Suprapubic skin (tissue), 4 donors: ENCODE data around the gene PDILT. TPM values are rescaled to one million over a fixed set of nuclear protein-coding genes. Genes with fewer than 3 reads are reported as not detected.

Experiments
- DNase-seq, 2 donors: peaks; one replicate each; pipeline ENCODE4 v3.0.0-alpha.2; 2019; ENCODE audit warnings: low spot score in 2 of 2
- H3K27ac ChIP-seq: fragments of 200-600 bp; sonication (generic); one replicate; pipeline ENCODE4 v1.5.1; 2019
- H3K27me3 ChIP-seq: fragments of 200-600 bp; sonication (generic); one replicate; pipeline ENCODE4 v1.5.1; 2019
- H3K36me3 ChIP-seq: fragments of 200-600 bp; sonication (generic); one replicate; pipeline ENCODE4 v1.5.1; 2019
- H3K4me1 ChIP-seq: fragments of 200-600 bp; sonication (generic); one replicate; pipeline ENCODE4 v1.5.1; 2019
- H3K4me3 ChIP-seq: fragments of 200-600 bp; sonication (generic); one replicate; pipeline ENCODE4 v1.5.1; 2019; ENCODE audit warnings: mild to moderate bottlenecking
- H3K9me3 ChIP-seq: fragments of 200-600 bp; sonication (generic); one replicate; pipeline ENCODE4 v1.5.1; 2019
- EP300 ChIP-seq: sonication (generic); formaldehyde crosslinking; IDR thresholded peaks from one replicate; pipeline ENCODE4 v1.6.1; 2017; ENCODE audit warnings: antibody characterized with exemption
- POLR2A ChIP-seq, 2 donors: fragments of 450-650 bp; IDR thresholded peaks; one replicate each; pipeline ENCODE4 v1.6.1; 2017; ENCODE audit warnings: antibody characterized with exemption in 2 of 2, mild to moderate bottlenecking in 2 of 2, moderate library complexity in 2 of 2
- POLR2AphosphoS5 ChIP-seq, 3 donors: sonication (generic); formaldehyde crosslinking; IDR thresholded peaks; one replicate each; pipeline ENCODE4 v1.6.1; 2017; ENCODE audit warnings: antibody characterized with exemption in 3 of 3
- WGBS: methylation state at CpG from one replicate; pipeline ENCODE4 v1.1.5; 2018; 5-methylcytosine and 5-hydroxymethylcytosine counted together
- total RNA-seq, 4 donors: library from RNA; depleted of rRNA; stranded (reverse); fragments of >200 nt; gene quantifications; one replicate each; pipeline ENCODE4 v1.1.0, GENCODE V29; 2016
- TF ChIP-seq, protein P1 (sequence below), 2 donors: fragments of 200-600 bp in 1 of 2; fragments of 450-650 bp in 1 of 2; sonication (generic) in 1 of 2; IDR thresholded peaks; one replicate each; pipeline ENCODE4 v1.5.1; 2016 to 2019; ENCODE audit warnings: antibody characterized with exemption in 2 of 2, mild to moderate bottlenecking in 1 of 2, moderate library complexity in 1 of 2

Gene PDILT
- total RNA-seq, 4 donors from 2014 or later = not detected

DNA sequence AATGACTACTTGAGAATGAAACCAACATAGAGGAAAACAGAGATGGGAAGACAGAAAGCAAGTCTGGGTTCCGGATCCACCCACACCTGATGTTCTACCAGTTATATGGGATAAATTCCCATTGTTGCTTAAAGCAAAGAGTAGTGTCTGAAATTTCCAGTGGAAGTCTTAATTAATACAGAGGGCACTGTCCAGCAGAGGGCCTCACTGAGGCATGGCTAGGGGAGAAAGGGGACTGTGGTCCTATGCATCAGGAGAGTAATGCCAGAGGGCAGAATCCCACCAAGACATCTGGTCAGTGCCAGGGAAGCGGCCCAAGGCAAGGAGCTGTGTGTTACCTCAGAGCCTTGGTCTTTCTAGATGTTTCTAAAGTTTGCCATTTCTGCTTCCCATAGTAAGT lies 44.5 kb downstream of the PDILT start:
- H3K36me3 ChIP-seq = no peaks in the 10 kb centered on the region
- no peaks in the 10 kb centered on the region for H3K4me1 ChIP-seq
- no peak for DNase-seq
- H3K9me3 ChIP-seq = no peaks in the 10 kb centered on the region
- WGBS = 71% methylated on average over 2 of the region's 2 CpGs
- no peak overlapping the region for H3K4me3 ChIP-seq
- TF ChIP-seq, protein P1, sequence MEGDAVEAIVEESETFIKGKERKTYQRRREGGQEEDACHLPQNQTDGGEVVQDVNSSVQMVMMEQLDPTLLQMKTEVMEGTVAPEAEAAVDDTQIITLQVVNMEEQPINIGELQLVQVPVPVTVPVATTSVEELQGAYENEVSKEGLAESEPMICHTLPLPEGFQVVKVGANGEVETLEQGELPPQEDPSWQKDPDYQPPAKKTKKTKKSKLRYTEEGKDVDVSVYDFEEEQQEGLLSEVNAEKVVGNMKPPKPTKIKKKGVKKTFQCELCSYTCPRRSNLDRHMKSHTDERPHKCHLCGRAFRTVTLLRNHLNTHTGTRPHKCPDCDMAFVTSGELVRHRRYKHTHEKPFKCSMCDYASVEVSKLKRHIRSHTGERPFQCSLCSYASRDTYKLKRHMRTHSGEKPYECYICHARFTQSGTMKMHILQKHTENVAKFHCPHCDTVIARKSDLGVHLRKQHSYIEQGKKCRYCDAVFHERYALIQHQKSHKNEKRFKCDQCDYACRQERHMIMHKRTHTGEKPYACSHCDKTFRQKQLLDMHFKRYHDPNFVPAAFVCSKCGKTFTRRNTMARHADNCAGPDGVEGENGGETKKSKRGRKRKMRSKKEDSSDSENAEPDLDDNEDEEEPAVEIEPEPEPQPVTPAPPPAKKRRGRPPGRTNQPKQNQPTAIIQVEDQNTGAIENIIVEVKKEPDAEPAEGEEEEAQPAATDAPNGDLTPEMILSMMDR (IDR thresholded peaks at IDR 0.05) = no peak
- no peak for TF ChIP-seq POLR2AphosphoS5 (IDR thresholded peaks at IDR 0.05)
- H3K27me3 ChIP-seq = peaks cover 14% of the 10 kb centered on the region
- no peak overlapping the region for H3K27ac ChIP-seq

DNA sequence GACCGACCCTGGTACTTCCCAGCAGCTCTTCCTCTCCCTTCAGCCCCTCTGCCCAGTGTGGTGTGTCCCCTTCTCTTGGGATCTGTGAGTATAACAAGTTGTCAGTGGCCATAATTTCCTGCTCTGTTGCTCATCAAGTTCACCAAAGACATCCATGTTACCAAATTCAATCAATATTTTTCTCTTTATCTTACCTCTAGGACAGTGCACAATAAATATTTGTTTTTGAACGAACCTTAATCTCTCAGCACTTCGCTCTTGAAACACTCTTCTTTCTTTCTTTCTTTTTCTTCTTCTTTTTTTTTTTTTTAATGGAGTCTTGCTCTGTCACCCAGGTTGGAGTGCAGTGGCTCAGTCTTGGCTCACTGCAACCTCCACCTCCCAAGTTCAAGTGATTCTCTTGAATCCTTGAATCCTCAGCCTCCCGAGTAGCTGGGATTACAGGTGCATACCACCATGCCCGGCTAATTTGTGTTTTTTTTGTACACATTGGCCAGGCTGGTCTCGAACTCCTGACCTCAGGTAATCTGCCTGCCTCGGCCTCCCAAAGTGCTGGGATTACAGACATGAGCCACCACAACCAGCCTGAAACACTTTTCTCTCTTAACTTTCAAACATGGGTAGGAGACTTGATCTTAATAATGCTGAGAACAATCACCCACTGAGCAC lies 49.3 kb downstream of the PDILT start:
- Histone ChIP-seq H3K4me1 (no peaks in the 10 kb centered on the region), H3K4me3 (no peak overlapping the region), H3K27ac (no peak overlapping the region), H3K9me3 (no peaks in the 10 kb centered on the region), H3K36me3 (no peaks in the 10 kb centered on the region), H3K27me3 (peaks cover 14% of the 10 kb centered on the region)
- no peak for TF ChIP-seq POLR2A (IDR thresholded peaks at IDR 0.05)
- TF ChIP-seq EP300 = no peak
- TF ChIP-seq, protein P1 (IDR thresholded peaks at IDR 0.05) = no peak
- TF ChIP-seq POLR2AphosphoS5 (IDR thresholded peaks at IDR 0.05) = no peak
- 82% methylated on average over 7 of the region's 7 CpGs for WGBS
- no peak for DNase-seq

DNA sequence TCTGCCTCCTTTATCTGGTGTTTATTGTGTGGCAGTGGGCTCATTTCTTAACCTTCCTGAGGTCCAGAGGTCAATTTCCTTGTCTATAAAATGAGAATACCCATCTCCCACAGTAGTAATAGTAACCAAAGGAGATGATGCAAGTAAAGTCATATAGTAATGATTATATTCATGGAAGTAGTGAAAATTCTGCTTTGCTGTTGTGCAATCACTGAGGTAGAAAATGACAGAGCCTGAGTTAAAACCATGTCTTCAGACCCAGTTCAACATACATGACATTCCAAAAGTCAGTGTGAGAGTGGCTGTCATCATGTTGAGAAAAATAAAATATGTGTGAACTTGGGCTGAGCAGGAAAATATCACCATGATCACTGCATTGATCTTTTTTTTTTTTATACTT lies 51.2 kb downstream of the PDILT start:
- H3K9me3 ChIP-seq = no peaks in the 10 kb centered on the region
- no peak for DNase-seq
- TF ChIP-seq POLR2A (IDR thresholded peaks at IDR 0.05) = no peak
- TF ChIP-seq, protein P1 (IDR thresholded peaks at IDR 0.05) = no peak
- TF ChIP-seq POLR2AphosphoS5 (IDR thresholded peaks at IDR 0.05) = no peak
- peaks cover 29% of the 10 kb centered on the region for H3K27me3 ChIP-seq
- no peak overlapping the region for H3K27ac ChIP-seq
- peaks cover 4% of the 10 kb centered on the region for H3K4me1 ChIP-seq
- no peaks in the 10 kb centered on the region for H3K36me3 ChIP-seq
- no peak overlapping the region for H3K4me3 ChIP-seq

DNA sequence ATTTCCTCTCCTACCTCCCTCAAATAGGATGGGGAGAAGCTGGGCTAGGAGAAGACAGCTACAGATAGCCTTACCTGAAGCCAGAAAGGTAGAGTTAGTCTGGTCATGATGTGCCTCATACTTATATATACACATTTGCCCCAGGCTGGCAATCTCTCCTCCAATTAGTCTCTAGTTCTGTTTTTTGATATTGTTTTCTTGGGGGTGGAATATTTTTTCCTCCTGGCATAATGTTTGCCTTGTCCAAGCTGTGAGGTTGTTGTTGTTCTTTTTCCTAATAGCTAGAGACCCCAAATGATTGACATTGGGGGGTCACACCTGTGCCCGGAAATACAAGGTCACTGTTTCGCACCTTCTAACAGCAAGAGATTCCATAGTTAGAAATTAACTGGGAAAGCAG lies 51.9 kb downstream of the PDILT start, which contains the start of gene UMOD:
TSS of gene UMOD (minus strand) at position 101 of the 400 bp plus-strand sequence. CDS start 1,978 bp downstream, outside the sequence.
- no peak for TF ChIP-seq POLR2A (IDR thresholded peaks at IDR 0.05)
- TF ChIP-seq EP300 = no peak
- TF ChIP-seq, protein P1 (IDR thresholded peaks at IDR 0.05) = no peak
- no peak for TF ChIP-seq POLR2AphosphoS5 (IDR thresholded peaks at IDR 0.05)
- no peak within 1 kb of the TSS for H3K4me3 ChIP-seq
- H3K4me1 ChIP-seq = peaks cover 5% of the 10 kb centered on the region
- 88% methylated on average over 2 of the region's 2 CpGs for WGBS
- H3K36me3 ChIP-seq = no peaks in the 10 kb centered on the region
- H3K27ac ChIP-seq = no peak within 1 kb of the TSS
- no peak for DNase-seq
- H3K9me3 ChIP-seq = no peaks in the 10 kb centered on the region
- peaks cover 32% of the 10 kb centered on the region for H3K27me3 ChIP-seq

DNA sequence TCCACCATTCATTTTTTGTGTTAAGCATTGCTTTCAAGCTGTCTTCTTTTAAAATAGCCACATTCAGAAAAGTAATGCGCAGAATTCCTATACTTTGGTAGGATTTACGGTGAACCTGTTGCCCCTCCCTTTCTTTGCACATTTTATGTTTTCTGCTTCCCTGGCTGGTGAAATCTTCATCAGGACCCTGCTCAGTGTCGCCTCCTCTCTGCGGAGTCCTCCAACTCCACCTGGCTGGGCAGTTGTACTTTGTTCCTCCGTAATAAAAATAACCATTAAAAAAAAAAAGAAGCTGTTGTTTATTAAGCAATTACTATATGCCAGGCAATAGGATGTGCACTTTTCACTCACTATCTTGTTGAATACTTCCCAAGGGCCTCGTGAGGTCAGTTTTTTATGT lies 54.9 kb downstream of the PDILT start:
- Histone ChIP-seq H3K4me3 (no peak overlapping the region), H3K27me3 (peaks cover 24% of the 10 kb centered on the region), H3K36me3 (no peaks in the 10 kb centered on the region), H3K4me1 (peaks cover 5% of the 10 kb centered on the region), H3K27ac (no peak overlapping the region), H3K9me3 (no peaks in the 10 kb centered on the region)
- no peak for TF ChIP-seq POLR2AphosphoS5 (IDR thresholded peaks at IDR 0.05)
- TF ChIP-seq, protein P1 (IDR thresholded peaks at IDR 0.05) = no peak
- no peak for TF ChIP-seq EP300
- no peak for TF ChIP-seq POLR2A (IDR thresholded peaks at IDR 0.05)
- DNase-seq = no peak
- 81% methylated on average over 6 of the region's 6 CpGs for WGBS
